Posterior vena cava (tissue), 2 donors: Measurements from ENCODE around the gene CFAP46. TPM values are rescaled to one million over a fixed set of nuclear protein-coding genes. Genes with fewer than 3 reads are reported as not detected.
"Not testable (repeated sequence)": the region's sequence is repeated elsewhere in the genome, so short reads cannot be mapped to it uniquely, and the experiment has no call there.

Experiments
- DNase-seq: peaks from one replicate; pipeline ENCODE4 v3.0.0-alpha.2; 2020; ENCODE audit warnings: low spot score
- intact Hi-C, 2 donors: fragments of 100-400 bp; cut with DNase I; formaldehyde crosslinking; loops; one replicate each; pipeline versions ENCODE4 v1.14.1 to v1.14.2; 2022 to 2023
- total RNA-seq, 2 donors: library from RNA; stranded (reverse); fragmentation: NEBNext Ultra II Directional; extraction: Animal tissue kit (Norgen Biotek cat#: 25700); gene quantifications; one replicate each; pipeline ENCODE4 v1.2.1, GENCODE V29; 2021
- donor health status: DM: yes; HTN: yes; CAD: no.
- donor health status: DM: yes; HTN: yes; CAD: no.

The CFAP46 gene
- total RNA-seq, 2 donors from 2014 or later: 0.14 to 0.81 TPM

DNA sequence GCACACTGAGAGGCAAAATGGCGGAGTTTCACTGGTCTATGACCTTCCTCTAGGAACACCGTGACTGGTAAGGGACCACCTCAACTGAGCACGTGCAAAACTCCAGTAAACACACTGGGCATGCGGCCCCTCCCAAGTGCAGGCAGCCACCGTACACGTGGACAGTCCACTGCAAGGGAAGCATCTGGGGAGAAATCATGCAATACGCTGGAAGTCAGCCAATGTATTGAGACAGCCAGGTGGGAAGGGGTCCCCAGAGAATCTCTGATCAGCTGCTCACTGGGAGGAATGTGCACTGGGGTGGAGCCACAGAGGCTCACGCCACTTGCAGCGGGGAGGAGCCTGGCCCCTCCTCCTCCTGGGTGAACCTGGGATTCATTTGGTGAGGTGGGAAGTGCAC, 49.3 kb downstream of the CFAP46 start:
- no peak for DNase-seq
- intact Hi-C loops: no loop called here

DNA sequence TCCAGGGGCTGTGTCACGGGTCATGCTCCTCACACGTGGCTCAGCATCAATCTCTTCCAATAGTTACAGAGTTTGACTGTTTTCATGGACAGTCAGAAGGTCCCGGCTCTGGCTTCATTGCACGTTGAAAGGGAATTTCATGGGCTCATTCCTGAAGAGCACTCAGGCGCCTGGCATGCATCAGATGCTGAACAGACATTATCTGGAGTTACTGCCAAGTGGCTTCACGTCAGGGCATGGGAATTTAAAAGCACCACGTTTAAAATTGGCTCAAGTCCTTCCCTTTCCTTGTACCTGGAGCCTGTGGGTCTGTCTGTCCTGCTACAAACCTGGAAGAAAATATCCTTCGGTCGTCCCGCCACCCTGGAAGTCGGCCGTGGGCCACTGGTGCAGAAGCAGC, 50.4 kb downstream of the CFAP46 start:
- intact Hi-C loops: no loop called here

DNA sequence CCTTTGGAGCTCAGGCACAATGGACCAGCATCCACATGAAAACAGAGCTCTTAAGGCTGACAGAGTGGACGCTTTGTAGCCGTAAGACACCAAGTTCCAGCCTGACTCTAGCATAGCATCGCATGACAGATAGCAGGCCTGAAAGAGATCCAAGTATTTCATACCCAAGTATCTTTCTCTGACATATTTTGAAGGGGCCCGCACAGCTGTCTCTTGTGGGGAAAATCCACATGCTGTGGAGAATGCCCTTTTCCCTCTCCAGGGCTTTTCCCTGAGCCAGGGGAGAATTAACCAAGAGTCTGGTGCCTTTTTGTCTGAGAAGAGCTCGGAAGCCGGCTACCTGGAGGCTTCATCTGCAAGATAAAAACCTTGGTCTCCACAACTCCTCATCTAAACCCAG, 51.0 kb downstream of the CFAP46 start:
- DNase-seq: no peak

More for the DNA sequence above, 50.4 kb downstream of the CFAP46 start:
- no peak for DNase-seq

DNA sequence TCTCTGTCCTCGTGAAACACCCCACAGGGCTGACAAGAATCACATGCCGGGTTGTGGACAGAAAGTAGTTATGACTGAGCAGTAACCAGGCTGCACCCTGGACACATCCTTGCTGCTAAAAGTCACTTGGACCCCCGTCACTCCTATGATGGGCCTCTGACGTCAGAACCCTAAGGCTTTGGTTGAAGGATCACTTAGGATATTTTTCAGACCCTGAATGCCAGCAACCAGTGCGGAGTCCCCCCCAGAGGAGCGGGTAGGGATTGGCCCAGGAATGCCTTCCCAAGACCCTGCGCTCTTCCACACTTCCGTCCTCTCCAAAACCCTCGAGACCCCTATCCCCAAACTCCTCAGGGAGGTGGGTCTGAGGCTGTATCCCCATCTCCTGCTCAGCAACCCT, 52.1 kb downstream of the CFAP46 start:
- intact Hi-C loops: no loop called here
- DNase-seq: no peak

More for the DNA sequence above, 51.0 kb downstream of the CFAP46 start:
- intact Hi-C loops: no loop called here

DNA sequence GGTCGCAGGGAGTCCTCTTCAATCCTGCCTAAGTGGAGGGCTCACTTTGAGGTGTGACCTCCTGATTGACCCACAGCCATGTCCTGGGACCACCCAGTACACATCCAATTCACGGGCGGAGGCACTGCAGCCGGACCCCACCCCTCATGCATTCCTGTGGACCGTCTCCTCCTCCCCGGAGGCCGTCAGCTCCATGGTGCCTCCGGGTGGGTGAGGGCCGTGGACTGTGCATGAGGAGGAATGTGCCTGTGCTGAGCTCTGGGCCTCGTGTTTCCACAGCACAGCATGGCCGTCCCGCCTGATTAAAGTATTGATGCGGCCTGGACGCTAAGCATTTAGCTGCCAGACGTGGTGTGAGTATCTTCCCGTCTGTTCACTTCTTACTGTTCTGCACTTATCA, 52.8 kb downstream of the CFAP46 start:
- DNase-seq: no peak
- intact Hi-C loops: no loop called here

DNA sequence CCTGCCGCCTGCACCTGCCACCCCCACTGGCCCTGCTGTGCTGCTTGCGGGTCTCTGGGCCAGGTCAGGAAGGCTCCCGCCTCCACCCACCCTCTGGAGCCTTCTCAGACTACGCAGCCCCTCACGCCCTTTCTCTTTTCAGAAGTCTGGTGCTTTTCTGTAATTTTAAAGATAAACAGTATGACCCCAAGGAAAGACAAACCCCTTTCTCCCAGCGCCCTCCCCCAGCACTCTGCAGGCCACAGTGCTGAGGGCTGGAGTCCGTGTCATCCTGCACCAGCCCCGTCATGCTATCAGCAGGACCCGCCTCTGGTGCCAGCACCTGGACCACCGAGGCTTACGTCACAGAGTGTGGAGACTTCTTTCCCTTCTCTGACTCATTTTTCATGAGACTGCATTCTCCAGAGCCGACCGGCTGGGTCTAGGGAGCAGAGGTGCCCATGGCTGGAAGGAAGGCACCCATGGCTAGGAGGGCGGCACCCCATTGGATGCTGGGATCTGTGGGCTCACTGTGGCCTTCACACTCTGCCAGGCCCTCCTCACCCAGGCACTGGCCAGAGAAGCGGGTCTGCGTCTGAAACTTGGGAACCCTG, 53.4 kb downstream of the CFAP46 start:
- peak; percentile 58 for DNase-seq
- intact Hi-C loops: no loop called here

DNA sequence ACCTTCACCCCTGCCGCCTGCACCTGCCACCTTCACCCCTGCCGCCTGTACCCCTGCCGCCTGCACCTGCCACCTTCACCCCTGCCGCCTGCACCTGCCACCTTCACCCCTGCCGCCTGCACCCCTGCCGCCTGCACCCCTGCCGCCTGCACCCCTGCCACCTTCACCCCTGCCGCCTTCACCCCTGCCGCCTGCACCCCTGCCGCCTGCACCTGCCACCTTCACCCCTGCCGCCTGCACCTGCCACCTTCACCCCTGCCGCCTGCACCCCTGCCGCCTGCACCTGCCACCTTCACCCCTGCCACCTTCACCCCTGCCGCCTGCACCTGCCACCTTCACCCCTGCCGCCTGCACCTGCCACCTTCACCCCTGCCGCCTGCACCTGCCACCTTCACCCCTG, 53.9 kb downstream of the CFAP46 start:
- DNase-seq, intact Hi-C loops: not testable (repeated sequence)

DNA sequence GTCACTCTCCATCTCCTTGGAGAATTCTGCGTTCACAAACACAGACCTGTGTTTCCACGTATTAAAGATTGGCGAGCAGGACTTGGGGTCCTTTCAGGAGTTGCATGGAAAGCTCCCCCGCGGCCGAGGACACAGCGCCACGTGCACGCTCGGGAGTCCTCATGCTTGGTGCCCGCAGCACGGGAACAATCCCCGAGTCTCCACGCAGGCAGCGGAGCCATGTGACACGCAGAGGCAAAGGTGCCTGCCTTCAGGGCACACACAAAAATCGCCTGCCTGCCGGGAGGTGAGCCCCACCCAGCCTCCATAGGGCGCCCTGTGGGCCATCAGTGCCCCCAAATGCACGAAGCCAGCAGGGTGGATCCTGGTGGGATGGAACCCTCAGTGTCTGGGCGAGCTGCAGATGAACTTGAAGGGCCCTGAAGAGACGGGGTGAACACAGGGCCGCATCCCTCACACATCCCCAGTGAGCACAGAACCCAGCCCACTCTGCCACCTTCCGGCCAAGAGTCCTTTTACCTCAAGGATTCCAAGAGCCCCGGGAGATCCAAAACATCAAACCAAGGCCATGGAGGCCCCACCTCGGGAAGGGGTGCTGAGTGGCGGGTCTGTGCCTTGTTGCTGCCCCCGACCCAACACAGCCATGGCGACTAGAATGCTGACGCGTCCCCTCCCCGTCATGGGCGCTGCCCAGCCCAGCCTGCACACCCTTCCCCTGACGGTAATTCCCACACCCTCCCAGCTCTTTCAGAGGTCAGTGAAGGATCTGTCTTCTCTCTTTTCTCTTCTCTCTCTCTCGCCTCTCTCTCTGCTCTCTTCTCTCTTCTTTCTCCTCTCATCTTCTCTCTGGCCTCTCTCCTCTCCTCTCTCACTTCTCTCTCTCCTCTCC, 55.9 kb downstream of the CFAP46 start:
- intact Hi-C loops: no loop called here
- peak; percentile 74 for DNase-seq

DNA sequence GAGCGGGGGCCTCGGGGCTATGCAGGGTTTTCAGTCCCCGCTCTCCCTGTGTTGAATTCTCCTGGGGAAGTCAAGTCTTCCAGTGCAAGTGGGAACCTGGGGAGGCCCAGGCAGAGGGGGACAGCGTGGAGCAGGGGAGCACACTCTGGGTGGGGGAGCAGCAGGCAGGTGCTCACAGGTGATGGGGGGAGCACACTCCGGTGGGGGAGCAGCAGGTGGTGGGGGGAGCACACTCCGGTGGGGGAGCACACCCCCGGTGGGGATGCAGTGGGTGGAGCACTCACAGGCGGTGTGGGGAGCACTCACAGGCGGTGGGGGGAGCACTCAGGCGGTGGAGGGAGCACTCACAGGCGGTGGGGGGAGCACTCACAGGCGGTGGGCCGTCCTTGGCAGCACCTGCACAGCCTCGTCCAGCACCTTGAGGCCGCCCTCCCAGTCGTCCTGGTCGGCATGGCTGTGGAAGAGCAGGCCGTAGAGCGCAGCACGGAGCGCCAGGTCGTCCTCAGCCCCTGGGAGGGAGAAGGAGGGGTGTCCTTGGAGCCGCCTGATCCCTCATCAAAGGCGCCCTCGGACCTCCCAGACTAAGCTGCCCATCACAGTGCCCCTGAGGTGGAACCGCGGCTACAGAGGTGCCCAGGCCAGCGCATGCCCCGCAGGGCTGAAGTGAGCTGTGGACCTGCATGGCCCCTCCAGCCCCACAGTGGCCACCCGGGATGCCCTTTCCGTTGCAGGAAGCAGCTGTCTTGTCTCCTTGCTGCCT, 56.7 kb downstream of the CFAP46 start:
- intact Hi-C loops: no loop called here
- peak; percentile 81 for DNase-seq

DNA sequence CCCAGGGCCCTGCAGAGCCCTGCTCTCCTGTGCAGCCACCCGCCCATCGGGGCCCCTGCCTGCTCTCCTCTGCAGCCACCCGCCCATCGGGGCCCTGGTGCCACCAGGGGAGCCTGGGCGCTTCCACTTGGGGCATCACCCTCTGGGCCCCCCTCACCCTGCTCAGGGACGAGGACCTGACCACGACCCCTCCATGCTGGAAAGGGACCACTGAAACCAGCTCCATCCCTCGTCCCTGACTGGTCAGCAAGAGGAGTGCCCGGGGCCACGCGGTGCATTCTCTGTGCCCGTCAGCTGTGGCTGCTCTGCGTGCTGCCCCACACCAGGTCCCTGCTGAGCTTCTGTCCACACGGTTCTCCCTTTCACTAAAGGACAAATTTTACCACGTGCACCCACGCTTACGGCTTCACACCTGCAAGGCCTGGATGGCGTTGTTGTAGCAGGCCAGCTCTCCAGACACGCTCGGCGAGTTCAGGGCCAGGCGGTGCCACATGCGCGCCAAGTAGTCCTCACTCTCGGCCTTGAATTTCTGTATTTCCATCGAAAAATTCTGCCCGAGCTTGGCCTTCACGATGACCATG, 57.6 kb downstream of the CFAP46 start:
- DNase-seq: peak; percentile 66
- intact Hi-C loops: no loop called here

DNA sequence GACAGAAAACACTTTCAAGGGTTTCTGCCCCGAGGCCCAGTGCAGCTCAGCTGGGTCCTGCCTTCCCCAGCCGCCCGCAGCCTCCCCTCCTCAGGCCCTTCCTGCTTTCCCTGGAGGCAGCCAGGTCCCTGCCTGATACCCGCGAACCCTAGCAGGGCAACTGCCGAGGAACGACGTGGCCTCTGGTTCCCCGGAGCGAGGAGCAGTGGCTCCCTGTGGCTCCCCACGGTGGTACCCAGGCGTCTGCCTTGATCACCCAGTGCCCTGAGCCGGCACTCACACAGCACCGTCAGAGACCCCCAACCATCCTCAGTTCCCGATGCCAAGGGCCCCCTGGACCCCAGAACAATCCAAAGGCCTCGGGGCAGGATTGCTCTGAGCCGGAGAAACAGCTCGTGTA, 58.3 kb downstream of the CFAP46 start:
- intact Hi-C loops: no loop called here
- peak; percentile 56 for DNase-seq

DNA sequence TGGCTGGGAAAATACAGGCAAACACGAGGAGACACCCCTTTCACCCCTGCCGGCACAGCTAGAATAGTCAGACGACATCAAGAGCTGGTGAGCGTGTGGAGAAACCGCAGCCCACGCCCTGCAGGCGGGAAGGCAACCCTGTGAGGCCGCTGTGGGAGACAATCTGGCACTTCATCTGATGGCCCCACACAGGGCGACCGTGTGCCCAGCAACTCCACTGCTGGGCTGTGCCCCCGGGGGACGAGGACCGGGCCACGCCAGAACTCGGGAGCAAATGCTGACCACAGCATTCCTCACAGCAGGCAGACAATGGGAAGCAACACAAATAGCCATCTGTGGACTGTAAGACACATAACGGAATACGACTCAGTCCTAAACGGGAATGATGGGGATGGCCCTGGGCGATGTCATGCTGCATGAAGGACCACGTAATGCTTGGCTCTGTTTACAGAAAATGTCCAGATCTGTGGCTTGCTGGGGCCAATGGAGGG, 58.9 kb downstream of the CFAP46 start:
- intact Hi-C loops: no loop called here
- peak; percentile 64 for DNase-seq

DNA sequence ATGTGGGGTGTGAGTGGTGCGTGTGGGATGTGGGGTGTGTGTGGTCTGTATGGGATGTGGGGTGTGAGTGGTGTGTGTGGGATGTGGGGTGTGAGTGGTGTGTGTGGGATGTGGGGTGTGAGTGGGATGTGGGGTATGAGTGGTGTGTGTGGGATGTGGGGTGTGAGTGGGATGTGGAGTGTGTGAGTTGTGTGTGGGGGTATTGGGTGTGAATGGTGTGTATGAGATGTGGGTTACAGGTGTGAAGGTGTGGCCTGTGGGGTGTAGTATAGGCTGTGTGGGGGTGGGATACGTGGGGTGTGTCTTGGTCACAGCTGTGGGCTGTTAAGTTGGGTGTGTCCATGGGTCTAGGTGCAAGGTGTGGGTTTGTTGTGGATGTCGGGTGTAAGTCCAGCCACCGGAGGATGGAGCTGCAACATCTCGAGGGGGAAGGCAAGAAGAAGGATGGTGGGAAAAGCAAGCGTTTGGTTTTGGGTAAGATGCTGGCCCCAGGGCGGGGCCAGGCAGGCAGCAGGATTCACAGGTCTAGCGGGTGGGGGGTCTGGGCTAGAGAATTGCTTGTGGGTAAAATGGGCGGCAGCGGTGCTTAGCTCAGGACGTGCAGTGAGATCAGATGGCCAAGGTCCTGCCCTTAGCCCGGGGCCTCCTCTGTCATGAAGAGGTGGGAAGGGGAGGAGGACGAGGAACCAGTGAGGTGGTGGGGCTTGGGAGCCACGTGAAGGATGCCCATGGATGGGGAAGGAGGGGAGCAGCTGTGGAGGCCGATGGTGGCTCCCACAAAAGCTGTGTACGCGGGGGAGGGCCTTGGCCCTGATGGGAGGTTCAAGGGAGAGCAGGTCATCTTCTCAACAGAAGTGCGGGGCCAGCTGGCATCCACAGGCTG, 60.1 kb downstream of the CFAP46 start:
- intact Hi-C loops: no loop called here
- DNase-seq: peak; percentile 69

DNA sequence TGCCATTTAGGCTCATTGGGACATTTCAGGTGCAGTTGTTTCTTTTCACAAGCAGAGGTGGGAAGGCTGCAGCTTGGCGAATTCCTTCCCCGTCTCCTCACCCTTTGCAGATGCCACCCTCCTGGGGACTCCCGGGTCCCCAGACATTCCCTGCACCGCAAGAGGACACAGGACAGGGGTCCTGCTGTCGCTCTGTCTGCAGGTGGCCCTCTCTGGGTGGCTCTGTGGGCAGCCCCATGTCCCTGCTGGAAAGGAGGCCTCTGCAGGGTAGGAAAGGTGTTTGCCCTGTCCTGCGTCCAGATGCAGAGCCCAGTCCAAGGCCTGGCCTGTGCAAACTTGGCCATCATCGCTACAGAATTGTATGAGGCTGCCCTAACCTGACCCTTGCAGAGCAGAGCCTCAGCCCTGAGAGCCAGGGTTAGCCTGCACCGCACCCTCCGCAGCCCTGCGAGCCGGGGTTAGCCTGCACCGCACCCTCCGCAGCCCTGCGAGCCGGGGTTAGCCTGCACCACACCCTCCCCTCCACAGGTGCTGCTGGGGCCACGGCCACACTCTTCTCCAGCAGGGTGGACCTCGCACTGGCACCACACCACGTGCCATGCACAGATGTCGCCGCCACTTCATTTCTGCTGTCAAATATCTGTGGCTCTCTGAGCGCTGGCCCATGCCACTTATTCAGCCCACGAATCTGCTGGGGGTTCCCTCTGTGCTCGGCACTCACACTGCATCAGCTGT, 61.0 kb downstream of the CFAP46 start:
- intact Hi-C loops: no loop called here

DNA sequence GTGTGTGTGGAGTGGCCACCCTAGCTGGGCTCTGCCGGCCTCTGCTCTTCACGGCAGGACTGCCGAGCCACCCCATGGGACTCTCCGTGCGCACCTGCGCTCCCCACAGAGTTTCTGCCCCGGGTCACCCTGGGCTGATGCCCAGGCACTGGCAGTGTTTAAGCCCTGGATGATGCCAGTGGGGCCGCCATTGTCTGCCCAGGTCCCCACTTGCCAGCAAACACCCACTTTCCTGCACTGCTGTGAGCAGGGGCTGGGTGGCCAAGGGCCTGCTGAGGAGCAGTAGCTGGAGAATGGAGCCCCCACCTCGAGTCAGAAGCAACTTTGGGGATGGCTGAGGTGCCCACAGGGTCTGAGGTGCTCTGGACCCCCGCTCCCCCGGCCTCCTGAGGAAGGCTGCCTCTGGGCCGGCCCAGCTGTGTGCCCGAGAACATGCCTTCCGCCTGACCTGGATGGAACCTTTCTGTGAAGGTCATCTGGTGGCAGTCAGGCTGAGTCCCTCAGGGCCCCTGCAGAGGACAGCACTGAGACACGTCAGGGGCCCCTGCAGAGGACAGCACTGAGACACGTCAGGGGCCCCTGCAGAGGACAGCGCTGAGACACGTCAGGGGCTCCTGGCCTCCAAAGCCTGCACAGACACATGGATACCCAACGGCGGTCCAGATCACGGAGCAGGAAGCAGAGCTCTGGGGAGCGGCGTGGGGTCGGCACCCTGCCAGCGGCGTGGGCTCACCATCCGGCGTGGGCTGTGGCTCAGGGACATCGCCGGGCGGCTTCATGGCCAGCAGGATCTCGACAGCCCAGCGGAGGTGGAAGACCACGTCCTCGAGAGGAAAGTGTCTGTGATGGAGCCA, 62.0 kb downstream of the CFAP46 start:
- peak; percentile 72 for DNase-seq
- intact Hi-C loops: no loop called here

More for the DNA sequence above, 61.0 kb downstream of the CFAP46 start:
- DNase-seq: peak; percentile 68

DNA sequence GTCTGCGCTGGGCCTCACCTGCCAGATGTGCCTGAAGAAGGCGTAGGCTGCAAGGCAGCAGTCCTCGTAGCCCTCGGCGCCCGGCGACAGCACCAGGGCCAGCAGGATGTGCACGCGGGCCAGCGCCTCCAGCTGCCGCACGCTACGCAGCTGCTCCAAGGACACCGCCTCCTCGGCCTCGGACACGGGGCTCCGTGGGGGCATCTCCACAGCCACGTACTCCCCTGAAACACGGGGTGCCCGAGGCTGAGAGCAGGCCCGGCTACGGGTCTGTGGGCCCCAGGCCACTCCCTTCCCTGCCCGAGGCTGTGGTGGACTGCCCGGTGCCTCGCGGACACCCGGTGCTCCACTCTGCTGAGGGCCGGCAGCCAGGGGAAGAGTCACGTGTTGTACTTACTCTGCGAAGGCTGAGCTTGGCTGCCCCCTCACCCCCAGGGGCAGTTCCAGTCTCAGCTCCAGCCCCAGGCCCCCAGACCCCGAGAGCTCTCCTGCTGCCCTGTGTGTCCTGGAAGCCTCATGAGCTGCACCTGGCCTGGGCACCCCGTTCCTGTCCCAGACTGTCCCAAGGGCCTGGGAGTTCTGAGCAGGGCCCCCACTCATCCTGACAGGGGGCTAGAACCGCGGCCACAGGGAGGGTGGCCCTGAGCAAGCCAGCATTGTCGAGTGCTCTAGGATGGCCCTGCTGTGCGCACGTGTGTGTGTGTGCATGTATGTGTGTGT, 62.8 kb downstream of the CFAP46 start:
- DNase-seq: peak; percentile 81
- intact Hi-C loops: no loop called here
